Measurements from ENCODE around the gene ZNF658.
"Not testable (repeated sequence)": the region's sequence is repeated elsewhere in the genome, so short reads cannot be mapped to it uniquely, and the experiment has no call there.

DNA sequence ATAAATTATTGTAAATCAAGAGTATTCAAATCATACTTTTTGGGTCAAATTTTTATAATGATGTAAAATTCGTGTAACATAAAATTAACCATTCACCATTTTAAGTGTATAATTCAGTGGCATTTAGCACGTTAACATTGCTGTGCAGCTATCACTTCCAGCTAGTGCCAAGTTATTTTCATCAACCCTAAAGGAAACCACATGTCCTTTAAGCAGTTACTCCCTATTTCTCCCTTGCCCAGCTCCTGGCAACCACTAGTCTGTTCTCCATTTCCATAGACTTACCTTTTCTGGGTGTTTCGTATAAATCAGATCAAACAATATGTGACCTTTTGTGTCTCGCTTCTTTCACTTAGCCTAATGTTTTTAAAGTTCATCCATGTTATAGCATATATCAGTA lies 38.8 kb upstream of the ZNF658 start:
- TF ChIP-seq CTCF (conservative IDR thresholded peaks at IDR 0.05; ENCODE audit: low read depth, low read length); EZH2 (IDR thresholded peaks at IDR 0.05; ENCODE audit: borderline replicate concordance, low read depth, low read length, poor library complexity, severe bottlenecking): not testable (repeated sequence)
